OCI-LY7 (cell line): Measurements from ENCODE around the gene NCKAP5. TPM values are rescaled to one million over a fixed set of nuclear protein-coding genes. Genes with fewer than 3 reads are reported as not detected.

Experiments used
- BruUV-seq: library from RNA; stranded (reverse); fragments of 400-500 nt; replicated peaks from 2 replicates; lab custom pipeline; 2021; lab: Mats Ljungman, UMichigan
- CTCF ChIA-PET: fragments of 300-600 bp; sonication (Branson Sonifier 250); formaldehyde crosslinking; loops from one replicate; lab custom pipeline; 2022; ENCODE audit warnings: antibody characterized with exemption; ENCODE audit not compliant: unreplicated experiment; lab: Charles Lee
- POLR2A ChIA-PET: fragments of 300-600 bp; sonication (Branson Sonifier 250); formaldehyde crosslinking; loops from one replicate; lab custom pipeline; 2022; ENCODE audit warnings: antibody characterized with exemption; lab: Charles Lee
- DNase-seq: peaks from one replicate; pipeline ENCODE4 v3.0.0-alpha.2; 2015; ENCODE audit warnings: low spot score
- H2AFZ ChIP-seq: fragments of 200-600 bp; sonication (generic), shearing (Covaris generic); 2 replicates; pipeline ENCODE4 v1.6.1; 2014; ENCODE audit warnings: mild to moderate bottlenecking, antibody characterized with exemption, low read length, moderate library complexity
- H3K27ac ChIP-seq: fragments of 200-600 bp; sonication (generic); 2 replicates; pipeline ENCODE4 v1.5.1; 2014; ENCODE audit warnings: mixed run types, low read depth, mild to moderate bottlenecking, moderate library complexity, low read length, inconsistent platforms; ENCODE audit not compliant: poor library complexity, severe bottlenecking
- H3K36me3 ChIP-seq: fragments of 200-600 bp; sonication (generic); 2 replicates; pipeline ENCODE4 v1.6.1; 2014; ENCODE audit warnings: mild to moderate bottlenecking, antibody characterized with exemption, low read length, moderate library complexity, mixed read lengths; ENCODE audit not compliant: insufficient read depth
- H3K4me1 ChIP-seq: fragments of 200-600 bp; sonication (generic); 2 replicates; pipeline ENCODE4 v1.5.1; 2014; ENCODE audit warnings: mild to moderate bottlenecking, low read length; ENCODE audit not compliant: insufficient read depth, poor library complexity, severe bottlenecking
- H3K4me2 ChIP-seq: fragments of 200-600 bp; sonication (generic); 2 replicates; pipeline ENCODE4 v1.6.1; 2014; ENCODE audit warnings: mild to moderate bottlenecking, low read length
- H3K4me3 ChIP-seq: fragments of 200-600 bp; sonication (generic); 2 replicates; pipeline ENCODE4 v1.5.1; 2014; ENCODE audit warnings: mild to moderate bottlenecking, low read depth, low read length; ENCODE audit not compliant: poor library complexity, severe bottlenecking
- H3K79me2 ChIP-seq: fragments of 200-600 bp; sonication (generic); 2 replicates; pipeline ENCODE4 v1.6.1; 2016; ENCODE audit warnings: low read depth, mild to moderate bottlenecking, low read length, moderate library complexity, mixed read lengths; ENCODE audit not compliant: insufficient read depth
- H3K9me2 ChIP-seq: fragments of 200-600 bp; sonication (generic); 2 replicates; pipeline ENCODE4 v1.6.1; 2016; ENCODE audit warnings: mild to moderate bottlenecking, low read length, mixed read lengths; ENCODE audit not compliant: insufficient read depth
- H3K9me3 ChIP-seq: fragments of 200-600 bp; sonication (generic); 2 replicates; pipeline ENCODE4 v1.6.1; 2014; ENCODE audit warnings: mild to moderate bottlenecking, mixed run types, low read length, mixed read lengths
- H4K20me1 ChIP-seq: fragments of 200-600 bp; sonication (generic); 2 replicates; pipeline ENCODE4 v1.6.1; 2014; ENCODE audit warnings: mild to moderate bottlenecking, antibody characterized with exemption, low read length, moderate library complexity, mixed read lengths; ENCODE audit not compliant: insufficient read depth
- CTCF ChIP-seq: fragments of 200-600 bp; sonication (generic); conservative IDR thresholded peaks from 2 replicates; pipeline ENCODE4 v1.5.1; 2014; ENCODE audit warnings: mild to moderate bottlenecking, antibody characterized with exemption, low read length, moderate library complexity, mixed read lengths
- EZH2phosphoT487 ChIP-seq: fragments of 200-600 bp; sonication (generic); IDR thresholded peaks from 2 replicates; pipeline ENCODE4 v1.6.1; 2018; ENCODE audit warnings: low read depth, borderline replicate concordance, mild to moderate bottlenecking, mixed run types, antibody characterized with exemption, low read length, moderate library complexity, mixed read lengths
- intact Hi-C: fragments of 100-400 bp; cut with micrococcal nuclease; formaldehyde crosslinking; loops from one replicate; pipeline ENCODE4 v1.10.0; 2022; ENCODE audit not compliant: unreplicated experiment
- total RNA-seq, 2 experiments: library from RNA; depleted of rRNA in 1 of 2; stranded (reverse); fragments of >200 nt in 1 of 2; shearing (Covaris generic) in 1 of 2; gene quantifications; 2 replicates each; pipeline ENCODE4 v1.2.3, GENCODE V29; 2014 to 2022

NCKAP5 gene
- total RNA-seq, 2 experiments from 2014 or later, result not detected

DNA sequence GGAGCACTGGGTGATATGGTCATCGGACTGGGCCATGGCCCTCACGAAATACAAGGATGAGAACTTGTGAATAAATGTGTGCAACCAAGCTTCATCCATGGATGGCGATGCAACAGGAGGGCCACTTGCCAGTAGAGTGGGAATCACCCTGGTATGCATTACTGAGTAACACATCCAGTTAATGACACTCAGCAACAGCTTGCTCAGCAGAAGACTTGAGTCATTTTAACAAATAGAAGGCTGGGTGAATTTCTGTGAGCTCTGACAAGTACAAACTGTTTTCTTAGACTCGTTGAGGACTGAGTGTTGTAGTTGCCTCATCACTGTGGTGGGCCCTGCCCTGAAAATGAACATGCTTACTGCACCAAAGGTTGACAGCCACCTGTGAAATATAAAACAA, 221.6 kb downstream of the NCKAP5 start:
- DNase-seq, result no peak
- Histone ChIP-seq H3K4me3 (no peak overlapping the region), H3K27ac (no peak overlapping the region), H4K20me1 (no peaks in the 10 kb centered on the region), H3K9me3 (no peaks in the 10 kb centered on the region), H3K79me2 (no peaks in the 10 kb centered on the region), H3K9me2 (no peaks in the 10 kb centered on the region), H2AFZ (no peak overlapping the region), H3K4me1 (no peaks in the 10 kb centered on the region), H3K36me3 (no peaks in the 10 kb centered on the region), H3K4me2 (no peak overlapping the region)
- TF ChIP-seq EZH2phosphoT487, result no peak
- TF ChIP-seq CTCF, result no peak
- intact Hi-C loops, result no loop called here
- no TSS peak for BruUV-seq
- CTCF ChIA-PET, result no interaction called here
- POLR2A ChIA-PET, result no interaction called here

DNA sequence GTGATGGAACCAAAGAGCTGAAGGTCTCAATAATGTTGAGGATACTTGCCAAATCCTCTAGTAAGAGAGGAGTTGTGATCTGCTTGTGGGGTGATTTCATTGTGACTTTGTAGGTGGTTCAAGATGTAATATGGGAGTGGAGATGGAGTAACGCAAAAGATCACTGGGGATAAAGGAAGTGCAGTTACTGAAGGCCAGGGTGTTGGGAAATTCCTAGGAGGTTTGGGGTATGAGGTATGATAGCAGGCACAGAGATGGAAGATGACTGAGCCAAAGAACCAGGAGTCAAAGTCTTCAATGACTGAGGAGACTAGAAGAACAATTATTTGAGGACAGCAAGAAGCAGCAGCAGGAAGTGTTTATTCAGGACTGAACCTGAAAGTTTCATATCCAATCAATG, 222.6 kb downstream of the NCKAP5 start:
- Histone ChIP-seq H3K9me3 (no peaks in the 10 kb centered on the region), H3K79me2 (no peaks in the 10 kb centered on the region), H3K4me2 (no peak overlapping the region), H3K4me1 (no peaks in the 10 kb centered on the region), H2AFZ (no peak overlapping the region), H3K27ac (no peak overlapping the region), H3K36me3 (no peaks in the 10 kb centered on the region), H3K4me3 (no peak overlapping the region), H3K9me2 (no peaks in the 10 kb centered on the region), H4K20me1 (no peaks in the 10 kb centered on the region)
- no TSS peak for BruUV-seq
- DNase-seq, result no peak
- ChIA-PET POLR2A (no interaction called here), CTCF (no interaction called here)
- no peak for TF ChIP-seq CTCF
- no peak for TF ChIP-seq EZH2phosphoT487
- intact Hi-C loops, result no loop called here

DNA sequence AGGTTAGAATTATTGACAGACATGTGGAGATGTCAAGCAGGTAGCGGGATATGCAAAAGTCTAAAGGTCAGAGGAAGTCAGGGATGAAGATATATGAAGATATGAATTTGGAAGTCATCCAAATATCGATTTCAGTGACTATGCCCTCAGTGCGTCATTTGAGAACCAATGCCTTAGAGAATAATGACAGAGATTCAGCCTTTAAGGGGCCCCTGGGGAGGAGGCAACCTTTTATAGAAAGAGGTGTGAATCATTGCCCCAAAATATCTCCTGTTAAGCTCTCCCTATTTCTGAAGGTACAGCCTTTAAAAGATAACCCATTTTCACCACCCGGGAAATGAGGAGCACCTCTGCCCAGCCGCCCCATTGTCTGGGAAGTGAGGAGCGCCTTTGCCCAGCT, 223.4 kb downstream of the NCKAP5 start:
- DNase-seq, result no peak
- H3K79me2 ChIP-seq, result no peaks in the 10 kb centered on the region
- intact Hi-C loops, result no loop called here
- TF ChIP-seq EZH2phosphoT487 (no peak), CTCF (no peak)
- no peaks in the 10 kb centered on the region for H3K36me3 ChIP-seq
- H3K27ac ChIP-seq, result no peak overlapping the region
- H3K9me3 ChIP-seq, result no peaks in the 10 kb centered on the region
- ChIA-PET CTCF (no interaction called here), POLR2A (interaction anchor here (0.8 kb wide), 1 partner anchor 16 kb away, joined by 3 read pairs; no protein-coding TSS in a partner anchor)
- H3K9me2 ChIP-seq, result no peaks in the 10 kb centered on the region
- H4K20me1 ChIP-seq, result no peaks in the 10 kb centered on the region
- no peak overlapping the region for H2AFZ ChIP-seq
- H3K4me3 ChIP-seq, result no peak overlapping the region
- no peak overlapping the region for H3K4me2 ChIP-seq
- no peaks in the 10 kb centered on the region for H3K4me1 ChIP-seq
- BruUV-seq, result no TSS peak
